SK-N-SH (cell line): Measurements from ENCODE around the gene ATXN7L2. TPM values are rescaled to one million over a fixed set of nuclear protein-coding genes. Genes with fewer than 3 reads are reported as not detected.

Experiments used
- CTCF ChIA-PET: fragments of 300-600, 350-600 bp; formaldehyde crosslinking; extraction: SDS; loops from one replicate; lab custom pipeline; 2021; lab: Yijun Ruan, JAX
- POLR2A ChIA-PET: fragments of 350-600 bp; sonication (Branson Sonifier 250); formaldehyde crosslinking; extraction: SDS; loops from one replicate; lab custom pipeline; 2020; ENCODE audit warnings: antibody characterized with exemption, inconsistent platforms; lab: Yijun Ruan, JAX
- DNase-seq: peaks from one replicate; pipeline ENCODE4 v3.0.0; 2012
- H2AFZ ChIP-seq: fragments of 200-600 bp; sonication (generic); 2 replicates; pipeline ENCODE4 v1.8.1; 2016; ENCODE audit warnings: antibody characterized with exemption, mild to moderate bottlenecking, low read depth
- H3F3A ChIP-seq: fragments of 200-600 bp; sonication (generic); replicated peaks from 2 replicates; pipeline ENCODE3; 2016; ENCODE audit warnings: antibody characterized with exemption, mild to moderate bottlenecking; ENCODE audit not compliant: insufficient read depth
- H3K27ac ChIP-seq, 2 experiments: fragments of 200-500 bp in 1 of 2; fragments of 200-600 bp in 1 of 2; sonication (Bioruptor generic) in 1 of 2; sonication (generic), shearing (Covaris generic) in 1 of 2; 2 replicates each; pipeline versions ENCODE4 v1.5.1 to v1.6.1; 2014 to 2016; ENCODE audit warnings: low read depth in 2 of 2, inconsistent platforms in 1 of 2, low read length in 1 of 2, mild to moderate bottlenecking in 1 of 2, mixed read lengths in 1 of 2
- H3K27me3 ChIP-seq: fragments of 200-600 bp; sonication (generic), shearing (Covaris generic); 2 replicates; pipeline ENCODE4 v1.6.1; 2016; ENCODE audit warnings: mixed run types; ENCODE audit not compliant: insufficient read depth
- H3K36me3 ChIP-seq, 2 experiments: fragments of 200-500 bp in 1 of 2; fragments of 200-600 bp in 1 of 2; sonication (Bioruptor generic) in 1 of 2; sonication (generic) in 1 of 2; replicated peaks in 1 of 2; 2 replicates each; pipeline versions ENCODE3 to v1.5.1; 2014 to 2016; ENCODE audit warnings: low read length in 1 of 2, mild to moderate bottlenecking in 1 of 2; ENCODE audit not compliant: insufficient read depth in 2 of 2, control insufficient read depth in 1 of 2
- H3K4me1 ChIP-seq, 2 experiments: fragments of 200-500 bp in 1 of 2; fragments of 200-600 bp in 1 of 2; sonication (Bioruptor generic) in 1 of 2; sonication (generic), shearing (Covaris generic) in 1 of 2; 2 replicates each; pipeline versions ENCODE4 v1.5.1 to v1.6.1; 2014 to 2016; ENCODE audit warnings: low read depth in 1 of 2, low read length in 1 of 2, mixed run types in 1 of 2; ENCODE audit not compliant: insufficient read depth in 2 of 2, control insufficient read depth in 1 of 2
- H3K4me2 ChIP-seq: fragments of 200-600 bp; sonication (generic), shearing (Covaris generic); 2 replicates; pipeline ENCODE4 v1.6.1; 2017; ENCODE audit warnings: mixed run types
- H3K4me3 ChIP-seq, 2 experiments: fragments of 200-500 bp in 1 of 2; fragments of 200-600 bp in 1 of 2; sonication (Bioruptor generic) in 1 of 2; sonication (generic), shearing (Covaris generic) in 1 of 2; 2 replicates each; pipeline versions ENCODE4 v1.5.1 to v1.8.1; 2014 to 2016; ENCODE audit warnings: low read depth in 2 of 2, inconsistent platforms in 1 of 2, low read length in 1 of 2, mild to moderate bottlenecking in 1 of 2, mixed read lengths in 1 of 2, moderate library complexity in 1 of 2
- H3K79me2 ChIP-seq: fragments of 200-600 bp; sonication (generic); 2 replicates; pipeline ENCODE4 v1.8.1; 2017; ENCODE audit warnings: mild to moderate bottlenecking; ENCODE audit not compliant: insufficient read depth
- H3K9ac ChIP-seq: fragments of 200-600 bp; sonication (generic); 2 replicates; pipeline ENCODE4 v1.6.1; 2017; ENCODE audit warnings: mixed run types
- H3K9me2 ChIP-seq: fragments of 200-600 bp; sonication (generic); 2 replicates; pipeline ENCODE4 v1.6.1; 2017; ENCODE audit warnings: mixed run types
- H3K9me3 ChIP-seq: fragments of 200-600 bp; sonication (generic); 2 replicates; pipeline ENCODE4 v1.6.1; 2017; ENCODE audit warnings: mixed run types, mild to moderate bottlenecking, moderate library complexity
- H4K20me1 ChIP-seq: fragments of 200-600 bp; sonication (generic); 2 replicates; pipeline ENCODE4 v1.6.1; 2017; ENCODE audit warnings: mild to moderate bottlenecking, mixed run types; ENCODE audit not compliant: insufficient read depth
- ELF1 ChIP-seq: IDR thresholded peaks from 2 replicates; pipeline ENCODE4 v1.4.0; 2012
- EZH2phosphoT487 ChIP-seq: fragments of 200-600 bp; sonication (generic); IDR thresholded peaks from 2 replicates; pipeline ENCODE4 v1.6.1; 2017; ENCODE audit warnings: low read depth, mixed run types, mild to moderate bottlenecking, antibody characterized with exemption, moderate library complexity, borderline replicate concordance
- FOSL2 ChIP-seq: IDR thresholded peaks from 2 replicates; pipeline ENCODE4 v1.4.0; 2012; ENCODE audit warnings: low read depth, mild to moderate bottlenecking, moderate library complexity, borderline replicate concordance
- FOXJ3 ChIP-seq: sonication (generic); formaldehyde crosslinking; IDR thresholded peaks from 2 replicates; pipeline ENCODE4 v1.5.1; 2020; ENCODE audit warnings: mild to moderate bottlenecking, missing genetic modification reagents
- GABPA ChIP-seq: IDR thresholded peaks from 2 replicates; pipeline ENCODE4 v1.4.0; 2012; ENCODE audit warnings: low read depth, mild to moderate bottlenecking
- GATA2 ChIP-seq: sonication (generic); formaldehyde crosslinking; IDR thresholded peaks from 2 replicates; pipeline ENCODE4 v1.5.0; 2020; ENCODE audit warnings: mild to moderate bottlenecking, missing genetic modification reagents
- JUND ChIP-seq: IDR thresholded peaks from 2 replicates; pipeline ENCODE4 v1.4.0; 2012
- MEF2A ChIP-seq: IDR thresholded peaks from 2 replicates; pipeline ENCODE4 v1.4.0; 2012; ENCODE audit warnings: low read depth, borderline replicate concordance
- MXI1 ChIP-seq: IDR thresholded peaks from 2 replicates; pipeline ENCODE4 v1.6.1; 2012; ENCODE audit warnings: mild to moderate bottlenecking, low read depth, low read length, improper control_type of control experiment
- NFIC ChIP-seq: IDR thresholded peaks from 2 replicates; pipeline ENCODE4 v1.4.0; 2012; ENCODE audit warnings: borderline replicate concordance
- NRF1 ChIP-seq: IDR thresholded peaks from 2 replicates; pipeline ENCODE4 v1.6.1; 2012; ENCODE audit warnings: low read depth, mild to moderate bottlenecking, low read length
- POLR2AphosphoS5 ChIP-seq: IDR thresholded peaks from 2 replicates; pipeline ENCODE4 v1.6.1; 2012; ENCODE audit warnings: low read depth, low read length
- RAD21 ChIP-seq: IDR thresholded peaks from 2 replicates; pipeline ENCODE4 v1.6.1; 2012; ENCODE audit warnings: mild to moderate bottlenecking, low read length
- REST ChIP-seq: IDR thresholded peaks from 2 replicates; pipeline ENCODE4 v1.6.1; 2012; ENCODE audit warnings: mild to moderate bottlenecking, low read depth, low read length, moderate library complexity
- RFX5 ChIP-seq: IDR thresholded peaks from 2 replicates; pipeline ENCODE4 v1.6.1; 2012; ENCODE audit warnings: mild to moderate bottlenecking, improper control_type of control experiment, low read length
- TCF12 ChIP-seq: IDR thresholded peaks from 2 replicates; pipeline ENCODE4 v1.4.0; 2012
- TEAD4 ChIP-seq: IDR thresholded peaks from 2 replicates; pipeline ENCODE4 v1.4.0; 2012; ENCODE audit warnings: mild to moderate bottlenecking, borderline replicate concordance; ENCODE audit not compliant: insufficient read depth
- YY1 ChIP-seq: IDR thresholded peaks from 2 replicates; pipeline ENCODE4 v1.4.0; 2012; ENCODE audit warnings: low read depth, mild to moderate bottlenecking
- ZBTB33 ChIP-seq: IDR thresholded peaks from 2 replicates; pipeline ENCODE4 v1.4.0; 2012; ENCODE audit warnings: low read depth, borderline replicate concordance
- WGBS: methylation state at CpG from one replicate; pipeline ENCODE4 v1.1.6; 2017; ENCODE audit warnings: low lambda C conversion rate; 5-methylcytosine and 5-hydroxymethylcytosine counted together
- polyA plus RNA-seq, 3 experiments: library from polyadenylated mRNA; depleted of rRNA; stranded (reverse); fragments of >200 nt; gene quantifications; 2 replicates each; pipeline ENCODE4 v1.2.3, GENCODE V29; 2012

Gene ATXN7L2
- polyA plus RNA-seq, 1 of the 3 experiments (the other 2 are of a cell fraction) = 4.0 TPM

- CTCF ChIA-PET = interaction anchor here (0.8 to 1.7 kb wide), 4 partner anchors 12 to 79 kb away, joined by 3 to 5 read pairs (median 4); no protein-coding TSS in a partner anchor
- 36% methylated on average over 5 of the region's 6 CpGs for WGBS
- no peaks in the 10 kb centered on the region for H3K36me3 ChIP-seq
These were observed 5.9 kb upstream of the ATXN7L2 start for GRCh38 chr1:109477821-109478220.

More at GRCh38 chr1:109477821-109478220, 5.9 kb upstream of the ATXN7L2 start:
- no peak overlapping the region for H3K9ac ChIP-seq
- no peaks in the 10 kb centered on the region for H3K9me3 ChIP-seq
- H3K27me3 ChIP-seq = peaks cover 77% of the 10 kb centered on the region
- no peak overlapping the region for H2AFZ ChIP-seq
- H4K20me1 ChIP-seq = no peaks in the 10 kb centered on the region
- no peak for TF ChIP-seq YY1
- TF ChIP-seq REST = no peak
- TF ChIP-seq NRF1 = no peak
- TF ChIP-seq RFX5 = no peak
- TF ChIP-seq RAD21 = no peak
- no peak for TF ChIP-seq TCF12
- no peak for TF ChIP-seq TEAD4
- no peak for TF ChIP-seq JUND
- no peak for TF ChIP-seq NFIC
- TF ChIP-seq ELF1 = no peak
- TF ChIP-seq POLR2AphosphoS5 = no peak
- TF ChIP-seq GATA2 (CRISPR knock-in tag) = no peak
- no peak for TF ChIP-seq FOXJ3 (CRISPR knock-in tag)
- no peak for TF ChIP-seq ZBTB33
- TF ChIP-seq FOSL2 = no peak
- no peak for TF ChIP-seq MEF2A
- no peak for TF ChIP-seq GABPA
- TF ChIP-seq EZH2phosphoT487 = no peak
- no peak for TF ChIP-seq MXI1
- no peaks in the 10 kb centered on the region; a peak in 1 of 4 replicates for H3K4me1 ChIP-seq
- no peak overlapping the region for H3K4me2 ChIP-seq
- H3K9me2 ChIP-seq = no peaks in the 10 kb centered on the region
- no peak for DNase-seq
- no peaks in the 10 kb centered on the region for H3K79me2 ChIP-seq
- H3F3A ChIP-seq = no peaks in the 10 kb centered on the region
- H3K4me3 ChIP-seq = no peak overlapping the region
- no peak overlapping the region for H3K27ac ChIP-seq
- POLR2A ChIA-PET = no interaction called here
